Ishikawa (cell line): ENCODE measurements around the gene RCAN2.

Experiments
- CEBPB ChIP-seq: IDR thresholded peaks from 2 replicates; pipeline ENCODE4 v1.6.1; 2012
- CREB1 ChIP-seq: IDR thresholded peaks from 2 replicates; pipeline ENCODE4 v1.6.1; 2012; ENCODE audit warnings: low read depth
- EGR1 ChIP-seq: IDR thresholded peaks from 2 replicates; pipeline ENCODE4 v1.6.1; 2012
- EP300 ChIP-seq: IDR thresholded peaks from 2 replicates; pipeline ENCODE4 v1.6.1; 2012; ENCODE audit warnings: borderline replicate concordance
- FOXM1 ChIP-seq: IDR thresholded peaks from 2 replicates; pipeline ENCODE4 v1.6.1; 2012; ENCODE audit warnings: low read depth, borderline replicate concordance
- MAX ChIP-seq: IDR thresholded peaks from 2 replicates; pipeline ENCODE4 v1.6.1; 2012
- NFIC ChIP-seq: IDR thresholded peaks from 2 replicates; pipeline ENCODE4 v1.6.1; 2012
- RAD21 ChIP-seq: IDR thresholded peaks from 2 replicates; pipeline ENCODE4 v1.6.1; 2012; ENCODE audit warnings: low read depth
- REST ChIP-seq: IDR thresholded peaks from 2 replicates; pipeline ENCODE4 v1.6.1; 2012; ENCODE audit warnings: low read depth, mild to moderate bottlenecking
- TAF1 ChIP-seq: IDR thresholded peaks from 2 replicates; pipeline ENCODE4 v1.6.1; 2012; ENCODE audit warnings: low read depth, mild to moderate bottlenecking
- TCF12 ChIP-seq: IDR thresholded peaks from 2 replicates; pipeline ENCODE4 v1.6.1; 2012; ENCODE audit warnings: low read depth
- TEAD4 ChIP-seq: IDR thresholded peaks from 2 replicates; pipeline ENCODE4 v1.6.1; 2012
- YY1 ChIP-seq: IDR thresholded peaks from 2 replicates; pipeline ENCODE4 v1.6.1; 2012; ENCODE audit warnings: low read depth
- ZBTB7A ChIP-seq: IDR thresholded peaks from 2 replicates; pipeline ENCODE4 v1.6.1; 2012; ENCODE audit warnings: low read depth
- TF ChIP-seq, protein P1 (sequence below): IDR thresholded peaks from 2 replicates; pipeline ENCODE4 v1.6.1; 2012

The RCAN2 gene

DNA sequence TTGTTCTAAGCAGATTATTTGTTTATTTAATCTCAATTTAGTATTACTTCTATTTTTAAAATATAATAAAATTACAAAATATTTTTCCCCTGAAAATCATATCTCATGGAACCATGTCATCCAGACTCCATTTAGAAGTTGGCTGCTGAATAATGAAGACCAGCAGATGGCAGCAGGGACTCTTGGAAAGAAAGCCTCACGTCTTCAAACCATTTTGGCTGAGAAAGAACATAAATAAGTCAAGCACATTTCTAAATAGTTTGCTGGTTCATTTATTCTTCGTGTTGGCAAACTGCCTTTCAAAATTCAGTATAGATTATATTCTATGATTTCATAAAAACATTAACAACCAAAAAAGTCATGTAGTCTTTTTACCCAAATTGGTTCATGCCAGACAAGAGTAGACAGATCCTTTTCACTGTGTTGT is 71.7 kb downstream of the RCAN2 start:
- TF ChIP-seq CREB1 = no peak
- TF ChIP-seq RAD21 = peak; percentile 92

- TF ChIP-seq CREB1 = no peak
- TF ChIP-seq TEAD4 = no peak
- no peak for TF ChIP-seq RAD21
- TF ChIP-seq FOXM1 = no peak
- TF ChIP-seq, protein P1, sequence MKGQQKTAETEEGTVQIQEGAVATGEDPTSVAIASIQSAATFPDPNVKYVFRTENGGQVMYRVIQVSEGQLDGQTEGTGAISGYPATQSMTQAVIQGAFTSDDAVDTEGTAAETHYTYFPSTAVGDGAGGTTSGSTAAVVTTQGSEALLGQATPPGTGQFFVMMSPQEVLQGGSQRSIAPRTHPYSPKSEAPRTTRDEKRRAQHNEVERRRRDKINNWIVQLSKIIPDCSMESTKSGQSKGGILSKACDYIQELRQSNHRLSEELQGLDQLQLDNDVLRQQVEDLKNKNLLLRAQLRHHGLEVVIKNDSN = no peak
- TF ChIP-seq TAF1 = no peak
- TF ChIP-seq MAX = no peak
- no peak for TF ChIP-seq TCF12
- no peak for TF ChIP-seq ZBTB7A
- TF ChIP-seq CEBPB = no peak
- TF ChIP-seq EGR1 = no peak
- TF ChIP-seq NFIC = no peak
- TF ChIP-seq EP300 = no peak
- TF ChIP-seq YY1 = no peak
These were observed 76.9 kb downstream of the RCAN2 start for GRCh38 chr6:46414398-46414797.

GRCh38 chr6:46412662-46413061 is 78.6 kb downstream of the RCAN2 start:
- no peak for TF ChIP-seq TCF12
- TF ChIP-seq RAD21 = no peak
- no peak for TF ChIP-seq EGR1
- TF ChIP-seq, protein P1 = no peak
- no peak for TF ChIP-seq ZBTB7A
- no peak for TF ChIP-seq YY1
- TF ChIP-seq TAF1 = no peak
- TF ChIP-seq FOXM1 = no peak
- no peak for TF ChIP-seq NFIC
- TF ChIP-seq CEBPB = no peak
- no peak for TF ChIP-seq TEAD4
- no peak for TF ChIP-seq MAX
- TF ChIP-seq EP300 = no peak
- no peak for TF ChIP-seq REST

- TF ChIP-seq CREB1 (no peak), FOXM1 (no peak), MAX (no peak), REST (no peak), TAF1 (no peak)
These were observed 79.6 kb downstream of the RCAN2 start for GRCh38 chr6:46411456-46412197.

GRCh38 chr6:46410334-46410953 is 80.8 kb downstream of the RCAN2 start:
- TF ChIP-seq YY1 (no peak), RAD21 (peak; percentile 83)

- TF ChIP-seq TCF12 (no peak), MAX (no peak), FOXM1 (no peak)
These were observed 83.3 kb downstream of the RCAN2 start for GRCh38 chr6:46407776-46408530.
